HG03442 (cell line): ENCODE data around the gene TEAD4.

ENCODE experiments used
- ATAC-seq: cut with Tn5 transposase; IDR thresholded peaks from one replicate; pipeline ENCODE4 v1.9.1; 2021; ENCODE audit warnings: mild to moderate bottlenecking, moderate library complexity; ENCODE audit not compliant: unreplicated experiment

TEAD4 gene

DNA sequence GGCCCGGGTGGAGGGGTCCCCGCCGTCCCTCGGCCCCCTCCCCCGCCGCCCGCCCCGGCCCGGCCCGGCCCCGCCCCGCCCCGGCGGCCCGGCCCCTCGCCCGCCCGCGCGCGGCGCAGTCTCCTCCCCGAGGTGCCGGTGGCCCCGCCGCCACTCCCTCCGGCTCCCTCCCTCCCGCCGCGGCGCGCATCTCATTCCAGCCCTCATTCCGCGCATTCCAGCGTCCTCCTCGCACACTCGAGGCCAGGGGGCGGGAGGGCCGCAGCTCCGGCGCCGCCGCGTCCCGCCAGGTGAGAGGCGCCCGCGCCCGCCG is at the start of gene TEAD4:
TSS of gene TEAD4 (plus strand) at position 206 of the 313 bp plus-strand sequence.
- no peak for ATAC-seq

- ATAC-seq, result no peak
These were observed 47.0 kb upstream of the TEAD4 start for GRCh38 chr12:2912216-2912575.

- no peak for ATAC-seq
These were observed 39.9 kb upstream of the TEAD4 start for GRCh38 chr12:2919249-2919648.

- no peak for ATAC-seq
These were observed 36.9 kb upstream of the TEAD4 start for GRCh38 chr12:2922329-2922728.

DNA sequence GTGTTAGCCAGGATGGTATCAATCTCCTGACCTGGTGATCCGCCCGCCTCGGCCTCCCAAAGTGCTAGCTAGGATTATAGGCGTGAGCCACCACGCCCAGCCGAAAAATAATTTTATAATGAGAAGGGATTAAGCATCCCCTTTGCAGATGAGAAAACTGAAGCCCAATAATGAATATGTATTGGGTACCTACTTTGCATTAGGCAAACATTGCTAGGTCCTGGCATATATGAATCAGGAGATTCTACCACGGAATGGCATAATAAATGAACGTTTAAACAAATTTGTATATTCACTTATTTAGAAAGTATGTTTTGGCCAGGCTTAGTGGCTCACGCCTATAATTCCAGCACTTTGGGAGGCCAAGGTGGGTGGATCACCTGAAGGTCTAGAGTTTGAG is 36.1 kb upstream of the TEAD4 start:
- no peak for ATAC-seq

DNA sequence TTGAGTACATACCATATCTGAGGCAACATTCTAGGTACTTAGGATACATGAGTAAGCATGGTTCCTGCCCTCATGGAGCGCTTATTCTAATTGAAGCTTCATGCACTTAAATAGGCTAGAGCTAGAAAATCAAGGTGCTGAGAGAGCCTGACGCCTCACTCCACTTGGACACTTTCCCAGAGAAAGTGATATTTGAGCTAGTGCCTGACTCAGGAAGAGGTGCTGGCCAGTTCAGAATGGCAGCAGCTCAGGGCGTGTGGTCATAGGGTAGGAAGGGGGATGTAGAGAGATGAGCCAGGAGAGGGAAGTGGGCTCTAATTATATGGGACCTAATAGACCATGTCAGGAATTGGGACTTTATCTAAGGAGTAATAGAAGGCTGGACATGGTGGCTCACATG is 35.2 kb upstream of the TEAD4 start:
- no peak for ATAC-seq

DNA sequence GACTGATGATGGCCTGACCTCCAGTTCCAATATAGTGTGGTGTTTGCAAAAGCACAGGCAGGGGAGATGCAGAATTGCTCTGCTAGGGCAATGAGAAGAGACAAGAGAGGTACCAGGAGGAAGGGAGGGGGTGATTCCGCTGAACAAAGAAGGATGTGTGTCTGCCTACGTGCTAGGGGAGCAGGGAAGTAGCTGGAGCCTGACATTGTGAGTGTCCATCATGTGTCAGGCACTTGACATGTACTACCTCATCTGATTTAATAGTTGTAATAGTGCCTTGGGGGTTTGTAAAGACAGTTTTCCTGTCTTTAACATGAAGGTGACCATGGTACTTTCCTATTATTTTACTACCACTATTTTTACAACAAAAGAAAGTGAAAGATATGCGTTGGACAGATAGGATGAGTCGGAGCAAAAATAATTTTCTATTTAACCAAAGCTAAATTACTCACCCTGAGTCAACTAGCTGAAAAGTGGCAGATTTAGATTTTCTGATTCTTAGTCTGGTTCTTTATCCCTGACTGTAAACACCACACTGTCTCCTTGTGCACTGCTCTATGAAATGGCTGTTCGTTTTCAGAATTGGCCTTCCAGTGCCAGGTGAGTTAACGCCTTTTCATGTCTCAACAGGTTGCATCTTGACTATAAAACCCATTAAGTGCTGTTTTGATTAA is 33.7 kb upstream of the TEAD4 start:
- no peak for ATAC-seq

DNA sequence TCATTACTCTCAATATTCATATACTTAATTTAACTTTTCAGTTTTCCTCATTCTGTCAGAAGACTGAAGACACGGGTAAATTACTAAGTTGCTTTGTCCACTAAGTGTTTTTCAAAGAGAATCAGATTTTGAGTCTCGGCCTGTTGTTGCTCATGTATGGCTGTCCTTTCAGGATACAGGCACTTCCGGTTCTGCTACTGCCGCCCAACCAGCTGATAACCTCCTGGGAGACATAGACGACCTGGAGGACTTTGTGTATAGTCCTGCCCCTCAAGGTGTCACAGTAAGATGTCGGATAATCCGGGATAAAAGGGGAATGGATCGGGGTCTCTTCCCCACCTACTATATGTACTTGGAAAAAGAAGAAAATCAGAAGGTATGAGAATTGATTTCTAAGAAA is 28.3 kb upstream of the TEAD4 start:
- no peak for ATAC-seq

GRCh38 chr12:2933586-2933985 is 25.6 kb upstream of the TEAD4 start:
- ATAC-seq, result no peak

DNA sequence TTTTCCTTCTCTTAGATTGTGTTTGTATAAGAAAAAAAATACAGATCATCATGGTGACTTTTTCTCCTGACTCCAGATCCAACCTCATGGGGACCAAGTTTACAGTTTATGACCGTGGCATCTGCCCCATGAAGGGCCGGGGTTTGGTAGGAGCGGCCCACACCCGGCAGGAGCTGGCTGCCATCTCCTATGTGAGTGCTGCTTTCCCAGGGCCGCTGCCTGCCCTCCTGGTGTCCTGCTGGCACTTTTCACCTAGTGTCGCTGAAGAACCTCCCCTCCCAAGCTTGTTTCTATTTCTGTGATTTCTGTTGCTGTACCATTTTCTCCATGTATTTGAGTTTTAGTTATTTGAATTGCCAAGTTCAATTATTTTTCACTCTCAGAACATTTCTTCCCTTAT is 24.8 kb upstream of the TEAD4 start:
- no peak for ATAC-seq

- no peak for ATAC-seq
These were observed 22.9 kb upstream of the TEAD4 start for GRCh38 chr12:2936301-2936700.

GRCh38 chr12:2937500-2937899 is 21.7 kb upstream of the TEAD4 start:
- ATAC-seq, result no peak

GRCh38 chr12:2939191-2939590 is 20.0 kb upstream of the TEAD4 start:
- ATAC-seq, result no peak

DNA sequence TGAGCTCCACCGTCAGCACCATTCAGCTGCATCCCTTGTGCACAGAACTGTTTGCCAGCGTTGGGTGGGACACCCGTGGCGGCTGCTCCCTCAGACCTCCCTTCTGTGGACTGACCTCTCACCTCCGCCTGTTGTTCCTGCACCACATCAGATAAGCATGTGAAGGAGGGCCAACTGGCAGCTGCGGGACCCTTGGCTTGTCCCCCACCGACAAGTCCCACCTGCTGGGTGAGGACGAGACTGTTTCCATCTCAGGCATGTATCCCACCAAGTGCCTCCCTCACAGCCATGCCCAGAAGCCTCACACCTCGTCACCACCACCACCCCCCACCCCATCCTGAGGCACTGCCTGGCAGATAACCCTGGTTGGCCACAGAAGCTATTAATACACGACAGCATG is 18.6 kb upstream of the TEAD4 start:
- ATAC-seq, result no peak

DNA sequence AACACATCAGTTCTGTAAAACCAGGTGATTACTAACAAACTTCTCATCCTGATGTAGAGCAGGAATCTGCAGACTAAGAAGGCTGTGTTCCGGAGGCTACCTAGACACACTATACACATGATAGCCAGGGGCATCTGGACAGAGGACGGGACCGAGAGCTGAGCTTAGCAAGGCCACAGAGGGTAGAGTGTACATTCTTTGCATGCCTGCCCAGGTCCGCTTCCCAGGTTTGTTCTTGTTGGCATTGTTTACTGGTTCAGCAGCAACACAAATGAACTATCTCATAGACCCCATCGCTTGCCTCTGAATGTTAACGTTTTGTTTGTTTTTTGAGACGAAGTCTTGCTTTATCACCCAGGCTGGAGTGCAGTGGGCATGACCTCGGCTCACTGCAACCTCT is 17.7 kb upstream of the TEAD4 start:
- ATAC-seq, result no peak

GRCh38 chr12:2944401-2945047 is 14.7 kb upstream of the TEAD4 start:
- no peak for ATAC-seq

GRCh38 chr12:2949411-2949810 is 9.8 kb upstream of the TEAD4 start:
- ATAC-seq, result no peak

DNA sequence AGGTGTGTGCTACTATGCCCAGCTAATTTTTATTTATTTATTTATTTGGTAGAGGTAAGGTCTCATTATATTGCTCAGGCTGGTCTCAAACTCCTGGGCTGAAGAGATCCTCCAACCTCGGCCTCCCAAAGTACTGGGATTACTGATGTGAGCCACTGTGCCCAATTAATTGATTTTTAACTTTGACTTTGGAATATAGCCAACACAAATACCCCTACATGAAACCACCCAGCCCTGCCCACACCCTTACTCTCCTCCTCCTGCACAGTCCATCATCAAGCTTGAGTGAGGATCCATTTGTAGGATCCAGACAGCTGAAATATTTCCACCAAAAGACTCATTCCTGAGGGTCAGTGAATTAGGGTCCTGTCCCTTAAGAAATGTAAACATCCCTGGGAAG is 3.3 kb upstream of the TEAD4 start:
- no peak for ATAC-seq

- ATAC-seq, result no peak
These were observed 1.3 kb upstream of the TEAD4 start for GRCh38 chr12:2957816-2958431.

GRCh38 chr12:2958432-2959191 is 585 bp upstream of the TEAD4 start:
- no peak for ATAC-seq

DNA sequence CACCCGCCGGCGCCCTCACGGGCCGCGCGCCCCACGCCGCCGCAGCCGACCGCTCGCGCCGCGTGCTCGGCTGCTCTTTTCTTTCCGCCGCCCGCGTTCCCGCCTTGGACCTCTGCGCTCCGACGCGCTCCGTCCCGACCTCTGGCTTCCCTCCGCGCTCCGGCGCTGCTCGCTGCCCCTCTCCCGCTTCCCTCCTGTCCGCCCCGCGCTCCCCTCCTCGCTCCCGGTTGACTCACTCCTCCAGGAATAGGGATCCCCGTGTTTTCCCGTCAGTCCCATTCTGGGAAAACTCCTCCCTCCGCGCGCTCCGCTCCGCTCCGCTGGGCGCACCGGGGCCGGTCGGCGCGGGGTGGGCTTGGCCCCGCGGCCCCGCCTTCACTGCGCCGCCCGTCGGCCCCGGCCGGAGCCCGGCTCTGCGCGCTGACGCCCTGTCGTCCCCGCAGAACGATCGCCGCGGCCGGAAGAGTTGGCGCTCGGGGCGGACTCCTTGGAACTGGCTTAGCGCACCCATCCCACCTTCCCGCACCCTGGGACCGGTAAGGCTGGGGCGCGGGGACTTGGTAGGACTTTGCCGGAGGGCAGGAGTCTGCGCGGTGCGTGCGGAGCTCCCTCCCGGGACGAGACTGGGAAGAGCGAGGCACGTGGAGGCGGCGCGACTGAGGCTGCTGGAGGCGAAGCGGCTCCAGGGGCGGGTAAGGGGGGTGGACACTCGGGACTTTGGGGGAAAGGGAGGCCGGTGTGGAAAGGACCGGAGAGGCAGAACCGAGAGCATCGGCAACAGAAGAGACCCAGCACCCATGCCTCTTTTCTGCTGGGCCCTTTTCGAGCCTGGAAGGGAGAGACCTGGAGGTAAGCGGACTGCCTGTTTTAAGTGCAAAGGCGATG is 550 bp downstream of the TEAD4 start:
- no peak for ATAC-seq
